Measurements from ENCODE around the gene PLA2G4A.

The PLA2G4A gene

GRCh38 chr1:186835448-186835847 lies 6.7 kb downstream of the PLA2G4A start:
- DNase-seq = no peak

- no peak for DNase-seq
Measured at GRCh38 chr1:186837806-186838205, 9.1 kb downstream of the PLA2G4A start.

- no peak for DNase-seq
Measured at GRCh38 chr1:186838380-186839040, 9.8 kb downstream of the PLA2G4A start.

GRCh38 chr1:186839041-186839400 lies 10.3 kb downstream of the PLA2G4A start:
- DNase-seq = no peak

- no peak for DNase-seq
Measured at GRCh38 chr1:186841599-186841998, 12.8 kb downstream of the PLA2G4A start.

- DNase-seq = no peak
Measured at GRCh38 chr1:186842547-186842946, 13.8 kb downstream of the PLA2G4A start.

GRCh38 chr1:186843226-186843625 lies 14.5 kb downstream of the PLA2G4A start:
- DNase-seq = no peak

GRCh38 chr1:186843931-186844330 lies 15.2 kb downstream of the PLA2G4A start:
- no peak for DNase-seq

- DNase-seq = no peak
Measured at GRCh38 chr1:186845576-186846210, 16.9 kb downstream of the PLA2G4A start.

- DNase-seq = no peak
Measured at GRCh38 chr1:186848509-186849130, 19.9 kb downstream of the PLA2G4A start.

GRCh38 chr1:186849271-186849671 lies 20.5 kb downstream of the PLA2G4A start:
- DNase-seq = no peak

- DNase-seq = no peak
Measured at GRCh38 chr1:186849826-186850225, 21.1 kb downstream of the PLA2G4A start.

- no peak for DNase-seq
Measured at GRCh38 chr1:186854102-186854501, 25.4 kb downstream of the PLA2G4A start.

- DNase-seq = no peak
Measured at GRCh38 chr1:186858923-186859322, 30.2 kb downstream of the PLA2G4A start.

GRCh38 chr1:186859995-186860394 lies 31.2 kb downstream of the PLA2G4A start:
- no peak for DNase-seq

- no peak for DNase-seq
Measured at GRCh38 chr1:186864296-186864695, 35.5 kb downstream of the PLA2G4A start.

GRCh38 chr1:186865253-186865652 lies 36.5 kb downstream of the PLA2G4A start:
- DNase-seq = no peak

- no peak for DNase-seq
Measured at GRCh38 chr1:186865857-186866256, 37.1 kb downstream of the PLA2G4A start.

GRCh38 chr1:186869526-186870228 lies 40.9 kb downstream of the PLA2G4A start:
- DNase-seq = no peak

GRCh38 chr1:186871784-186872183 lies 43.0 kb downstream of the PLA2G4A start:
- DNase-seq = no peak

GRCh38 chr1:186872291-186872690 lies 43.5 kb downstream of the PLA2G4A start:
- DNase-seq = no peak

- no peak for DNase-seq
Measured at GRCh38 chr1:186873687-186874086, 44.9 kb downstream of the PLA2G4A start.

- DNase-seq = no peak
Measured at GRCh38 chr1:186875896-186876835, 47.4 kb downstream of the PLA2G4A start.
